GM19099 (cell line): ENCODE results near the gene MAN1A2.

ENCODE experiments used
- POLR2A ChIP-seq: IDR thresholded peaks from 3 replicates; pipeline ENCODE4 v1.6.1; 2011; ENCODE audit warnings: low read depth; ENCODE audit not compliant: insufficient read length; ENCODE audit errors: extremely low read depth

The MAN1A2 gene

DNA sequence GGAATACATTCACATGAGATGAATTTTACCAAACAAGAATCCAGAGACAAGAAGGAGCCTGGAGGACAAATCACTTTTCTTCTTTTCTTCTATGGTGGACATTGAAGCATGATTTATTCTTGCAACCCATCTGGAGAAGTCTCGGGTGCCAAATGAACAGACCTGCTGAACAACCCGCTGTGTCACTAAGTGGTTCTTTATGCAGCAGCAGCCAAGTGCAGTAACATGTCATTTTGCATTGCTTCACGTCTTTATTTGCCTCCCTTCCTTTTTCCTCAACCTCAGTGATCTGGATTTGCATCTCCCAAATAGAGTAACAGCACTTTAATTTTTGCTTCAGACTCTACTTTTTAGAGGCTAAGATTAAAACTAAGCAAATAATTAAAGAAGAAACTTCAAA lies 188.6 kb downstream of the MAN1A2 start:
- no peak for TF ChIP-seq POLR2A

DNA sequence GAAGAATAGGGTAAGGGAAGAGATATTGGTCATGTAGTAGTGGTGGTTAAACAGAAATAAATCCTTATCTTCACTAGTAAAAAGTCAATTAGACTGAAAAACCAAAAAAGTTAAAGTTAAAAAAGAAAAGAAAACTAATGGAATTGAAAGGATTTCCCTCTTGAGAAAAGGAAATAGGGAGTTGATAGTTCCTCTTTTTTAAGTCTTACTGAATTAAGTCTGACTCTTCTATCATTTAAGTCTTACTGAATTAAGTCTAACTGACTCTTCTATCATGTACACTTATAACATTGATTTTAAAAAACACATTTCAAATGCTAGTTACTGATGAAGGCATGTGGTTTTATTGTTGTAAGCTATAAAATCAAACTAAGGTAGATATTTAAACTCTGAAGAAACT lies 189.1 kb downstream of the MAN1A2 start:
- no peak for TF ChIP-seq POLR2A

- TF ChIP-seq POLR2A = no peak
These were observed 189.7 kb downstream of the MAN1A2 start for GRCh38 chr1:117556976-117557375.

DNA sequence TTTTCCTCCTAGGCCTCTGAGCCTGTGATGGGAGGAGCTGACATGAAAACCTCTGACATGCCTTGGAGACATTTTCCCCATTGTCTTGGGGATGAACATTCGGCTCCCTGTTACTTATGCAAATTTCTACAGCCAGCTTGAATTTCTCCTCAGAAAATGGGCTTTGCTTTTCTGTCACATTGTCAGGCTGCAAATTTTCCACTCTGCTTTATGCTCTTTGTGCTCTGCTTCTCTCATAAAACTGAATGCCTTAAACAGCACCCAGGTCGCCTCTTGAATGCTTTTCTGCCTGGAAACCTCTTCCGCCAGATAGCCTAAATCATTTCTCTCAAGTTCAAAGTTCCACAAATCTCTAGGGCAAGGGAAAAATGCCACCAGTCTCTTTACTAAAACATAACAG lies 191.9 kb downstream of the MAN1A2 start:
- TF ChIP-seq POLR2A = no peak

- no peak for TF ChIP-seq POLR2A
These were observed 192.7 kb downstream of the MAN1A2 start for GRCh38 chr1:117559985-117560384.

DNA sequence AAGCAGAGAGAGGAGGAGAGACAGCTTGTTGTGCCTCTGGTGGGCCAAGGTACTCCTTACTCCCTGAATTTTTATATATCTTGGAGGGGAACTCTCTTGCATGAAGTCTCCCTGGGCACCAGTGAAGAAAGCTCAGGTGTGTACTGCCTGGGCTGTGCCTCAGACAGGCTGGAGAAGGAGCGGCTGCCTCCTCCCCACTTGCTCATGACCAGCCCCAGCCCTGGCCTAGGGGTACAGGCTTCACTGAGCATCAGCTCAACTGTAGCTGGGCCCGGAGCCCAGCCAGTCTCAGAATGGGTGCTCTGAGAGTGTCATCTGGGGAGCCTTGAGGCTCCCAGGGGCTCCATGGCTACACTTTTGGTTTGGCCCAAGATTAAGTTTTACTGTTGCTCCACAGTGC lies 193.8 kb downstream of the MAN1A2 start:
- TF ChIP-seq POLR2A = no peak

GRCh38 chr1:117561551-117561950 lies 194.3 kb downstream of the MAN1A2 start:
- TF ChIP-seq POLR2A = no peak

- TF ChIP-seq POLR2A = no peak
These were observed 195.6 kb downstream of the MAN1A2 start for GRCh38 chr1:117562581-117563491.

DNA sequence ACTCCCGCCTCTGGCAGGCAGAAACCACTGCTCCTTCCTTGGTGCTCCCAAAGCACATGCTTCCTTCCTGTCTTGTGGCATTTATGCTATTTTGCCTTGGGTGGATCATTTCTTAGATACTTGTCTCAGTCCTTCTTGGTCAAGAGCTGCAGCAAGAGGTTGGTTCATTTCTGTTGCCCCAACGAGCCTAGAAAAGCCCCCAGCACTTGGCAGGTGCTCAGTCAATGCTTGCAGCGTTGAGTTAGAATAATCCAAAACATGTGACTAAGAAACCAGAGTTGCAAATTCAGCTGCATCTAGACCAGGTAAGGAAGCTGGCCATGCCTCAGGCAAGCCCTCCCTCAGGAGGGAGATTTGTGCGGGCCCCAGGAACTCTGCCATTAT lies 196.2 kb downstream of the MAN1A2 start:
- TF ChIP-seq POLR2A = no peak

GRCh38 chr1:117564227-117565075 lies 197.2 kb downstream of the MAN1A2 start:
- no peak for TF ChIP-seq POLR2A

- no peak for TF ChIP-seq POLR2A
These were observed 197.9 kb downstream of the MAN1A2 start for GRCh38 chr1:117565076-117565556.

DNA sequence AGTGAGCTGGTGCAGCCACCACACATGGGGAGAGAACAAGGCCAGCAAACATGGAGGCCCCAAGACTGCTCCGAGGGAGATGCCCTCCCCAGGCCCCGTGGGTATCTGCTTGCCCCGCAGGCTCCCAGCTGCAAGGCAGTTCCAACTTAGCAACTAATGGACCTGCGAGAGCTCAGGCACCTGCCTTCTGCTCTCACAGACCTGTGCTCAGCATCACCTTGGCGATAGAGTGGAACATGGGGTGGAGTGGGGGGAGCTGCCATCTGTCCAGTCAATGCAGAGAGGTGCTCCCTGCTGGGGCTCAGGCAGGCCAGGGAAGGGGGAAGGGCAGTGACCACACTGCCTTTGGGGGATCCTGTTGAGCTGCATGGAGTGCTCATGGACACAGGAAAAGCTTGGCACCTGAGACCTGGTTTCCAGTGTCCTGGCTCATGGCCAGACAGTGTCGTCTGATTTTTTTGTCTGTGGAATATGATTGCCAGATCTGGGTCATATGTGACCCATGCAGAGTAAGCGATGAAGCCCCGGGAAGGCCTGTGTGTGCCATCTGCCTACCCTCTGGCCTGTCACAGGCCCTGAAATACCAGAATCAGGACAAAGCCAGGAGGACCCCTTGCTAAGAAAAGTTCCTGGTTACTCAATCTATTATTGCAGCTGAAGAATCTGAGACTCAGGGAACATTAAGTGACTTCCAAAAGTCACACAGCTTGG lies 198.7 kb downstream of the MAN1A2 start:
- TF ChIP-seq POLR2A = no peak

GRCh38 chr1:117566556-117566955 lies 199.3 kb downstream of the MAN1A2 start:
- TF ChIP-seq POLR2A = no peak

DNA sequence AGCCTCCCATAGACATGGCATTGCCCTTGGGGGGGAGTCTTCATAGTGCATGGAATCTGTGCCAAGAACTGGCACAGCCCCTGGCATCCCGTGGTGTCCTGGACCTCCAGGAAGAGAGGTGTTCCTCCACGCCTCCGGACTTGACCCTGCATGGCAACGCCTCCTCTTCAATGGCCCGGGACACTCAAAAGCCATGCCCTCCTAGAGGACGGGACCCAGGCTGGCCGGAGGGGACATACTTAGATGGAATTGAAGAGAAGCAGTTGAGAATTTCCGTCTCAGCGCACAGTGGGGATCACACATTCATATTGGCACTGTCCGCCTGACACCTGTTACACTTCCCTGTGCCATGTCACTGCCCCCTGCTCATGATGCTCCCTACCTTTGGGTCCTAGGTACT lies 200.2 kb downstream of the MAN1A2 start:
- no peak for TF ChIP-seq POLR2A

- no peak for TF ChIP-seq POLR2A
These were observed 200.7 kb downstream of the MAN1A2 start for GRCh38 chr1:117567976-117568375.

DNA sequence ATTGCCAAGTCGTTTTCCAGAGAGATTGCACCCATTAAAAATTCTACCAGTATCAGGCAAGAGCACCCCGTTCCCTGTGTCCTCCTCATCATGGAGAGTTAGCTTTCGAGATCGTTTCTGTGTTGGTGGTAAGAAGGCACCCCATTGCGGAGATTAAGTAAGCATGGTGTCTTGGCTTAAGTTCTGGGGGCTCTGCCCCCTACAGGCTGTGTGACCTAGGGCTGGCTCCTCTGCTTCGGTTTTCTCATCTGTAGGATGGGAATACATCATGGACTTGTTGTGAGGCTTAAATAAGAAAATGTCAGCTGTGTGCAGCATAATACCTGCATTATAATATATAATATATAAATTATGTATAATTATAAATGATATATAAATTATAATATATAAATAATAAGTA lies 201.8 kb downstream of the MAN1A2 start:
- no peak for TF ChIP-seq POLR2A

DNA sequence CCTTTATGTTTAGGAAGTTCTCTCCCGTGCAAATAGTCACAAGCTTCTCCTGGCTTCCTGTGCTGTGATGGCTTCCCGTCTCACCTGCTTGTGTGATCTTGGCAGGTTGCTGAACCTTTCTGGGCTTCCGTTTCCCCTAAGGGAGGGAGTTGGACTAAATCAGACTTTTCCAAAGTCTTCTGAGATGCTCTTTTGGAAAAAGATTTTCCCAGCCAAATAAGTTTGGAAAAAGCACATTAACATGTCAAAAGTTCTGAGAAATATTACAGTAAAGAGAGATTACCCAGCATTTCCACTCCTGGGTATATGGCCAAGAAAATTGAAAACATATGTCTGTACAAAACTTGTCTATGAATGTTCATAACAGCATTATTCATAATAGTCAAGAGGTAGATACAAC lies 202.6 kb downstream of the MAN1A2 start:
- no peak for TF ChIP-seq POLR2A
